Esophagus (tissue), 2 donors: ENCODE data around the gene OR1J1. TPM values are rescaled to one million over a fixed set of nuclear protein-coding genes. Genes with fewer than 3 reads are reported as not detected.

Experiments used
- H3K27ac ChIP-seq, 2 donors: one replicate each; pipeline ENCODE4 v1.5.1; 2013; ENCODE audit warnings: low read depth in 2 of 2, mild to moderate bottlenecking in 2 of 2, inconsistent platforms in 1 of 2, low read length in 1 of 2, moderate library complexity in 1 of 2
- H3K27me3 ChIP-seq, 2 donors: one replicate each; pipeline ENCODE4 v1.6.1; 2013; ENCODE audit warnings: low read length in 2 of 2, control low read depth in 1 of 2, mild to moderate bottlenecking in 1 of 2; ENCODE audit not compliant: insufficient read depth in 2 of 2, control insufficient read depth in 1 of 2
- H3K36me3 ChIP-seq, 2 donors: one replicate each; pipeline ENCODE4 v1.6.1; 2013; ENCODE audit warnings: low read length in 1 of 2; ENCODE audit not compliant: control insufficient read depth in 2 of 2, insufficient read depth in 2 of 2
- H3K4me1 ChIP-seq, 2 donors: one replicate each; pipeline ENCODE4 v1.6.1; 2013; ENCODE audit warnings: low read length in 1 of 2; ENCODE audit not compliant: control insufficient read depth in 2 of 2, insufficient read depth in 2 of 2
- H3K4me3 ChIP-seq, 2 donors: one replicate each; pipeline ENCODE4 v1.5.1; 2013; ENCODE audit warnings: low read length in 2 of 2, mild to moderate bottlenecking in 2 of 2, low read depth in 1 of 2, moderate library complexity in 1 of 2
- H3K9me3 ChIP-seq, 2 donors: one replicate each; pipeline ENCODE4 v1.6.1; 2013; ENCODE audit warnings: mild to moderate bottlenecking in 2 of 2, low read depth in 1 of 2, low read length in 1 of 2, moderate library complexity in 1 of 2; ENCODE audit not compliant: control insufficient read depth in 2 of 2, insufficient read depth in 1 of 2
- WGBS, 2 donors: extraction: QIAGEN DNeasy Blood & Tissue Kit; methylation state at CpG; one replicate each; pipeline ENCODE4 v1.1.7; 2013; 5-methylcytosine and 5-hydroxymethylcytosine counted together
- polyA plus RNA-seq, 2 donors: library from polyadenylated mRNA; stranded (reverse); fragments of 200-250 nt; gene quantifications; one replicate each; pipeline ENCODE4 v1.2.3, GENCODE V29; 2013
- donor health status: healthy with polysubstance abuse.
- donor health status: Bipolar disorder and iron deficiency.

OR1J1 gene, protein sequence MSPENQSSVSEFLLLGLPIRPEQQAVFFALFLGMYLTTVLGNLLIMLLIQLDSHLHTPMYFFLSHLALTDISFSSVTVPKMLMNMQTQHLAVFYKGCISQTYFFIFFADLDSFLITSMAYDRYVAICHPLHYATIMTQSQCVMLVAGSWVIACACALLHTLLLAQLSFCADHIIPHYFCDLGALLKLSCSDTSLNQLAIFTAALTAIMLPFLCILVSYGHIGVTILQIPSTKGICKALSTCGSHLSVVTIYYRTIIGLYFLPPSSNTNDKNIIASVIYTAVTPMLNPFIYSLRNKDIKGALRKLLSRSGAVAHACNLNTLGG
- polyA plus RNA-seq = not detected

GRCh38 chr9:122477826-122478225 is at the start of gene OR1J1:
Gene OR1J1, minus strand, starts transcription at chr9:122477926. Its CDS starts 0 bp downstream, at chr9:122477926.
- H3K9me3 ChIP-seq = peaks cover 0 to 2% of the 10 kb centered on the region in 2 donors
- no peak within 1 kb of the TSS for H3K27ac ChIP-seq
- no peaks in the 10 kb centered on the region for H3K27me3 ChIP-seq
- WGBS, 2 donors = 88 to 92% methylated on average over 6 of the region's 6 CpGs
- no peaks in the 10 kb centered on the region for H3K36me3 ChIP-seq
- no peaks in the 10 kb centered on the region for H3K4me1 ChIP-seq
- no peak within 1 kb of the TSS for H3K4me3 ChIP-seq

DNA sequence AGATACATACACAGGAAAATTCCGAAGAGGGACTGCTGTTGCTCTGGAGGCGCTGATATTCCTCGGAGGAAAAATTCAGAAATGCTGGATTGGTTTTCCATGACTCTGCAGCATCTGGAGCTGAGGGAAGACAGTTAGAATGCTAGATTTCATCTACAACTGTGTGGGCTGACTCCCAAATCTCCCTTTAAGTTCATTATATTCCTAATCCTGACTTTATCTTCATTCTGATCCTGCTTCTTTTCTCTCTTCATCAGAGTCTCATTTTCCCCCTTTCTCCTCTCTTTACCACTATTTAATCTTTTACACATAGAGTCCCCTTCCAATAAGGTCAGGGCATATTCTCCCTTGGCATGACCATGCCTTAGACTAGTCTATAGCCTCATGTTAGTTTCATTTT is 49.5 kb upstream of the OR1J1 start, which contains the start of gene OR1N1:
Gene OR1N1, minus strand, starts transcription at position 101 of the 400 bp plus-strand sequence. Its CDS starts 0 bp downstream, at position 101.
- Histone ChIP-seq H3K27me3 (no peaks in the 10 kb centered on the region), H3K4me3 (no peak within 1 kb of the TSS), H3K9me3 (no peaks in the 10 kb centered on the region), H3K4me1 (no peaks in the 10 kb centered on the region), H3K27ac (no peak within 1 kb of the TSS), H3K36me3 (no peaks in the 10 kb centered on the region)
- WGBS, 2 donors = 92 to 96% methylated on average over 3 of the region's 3 CpGs

DNA sequence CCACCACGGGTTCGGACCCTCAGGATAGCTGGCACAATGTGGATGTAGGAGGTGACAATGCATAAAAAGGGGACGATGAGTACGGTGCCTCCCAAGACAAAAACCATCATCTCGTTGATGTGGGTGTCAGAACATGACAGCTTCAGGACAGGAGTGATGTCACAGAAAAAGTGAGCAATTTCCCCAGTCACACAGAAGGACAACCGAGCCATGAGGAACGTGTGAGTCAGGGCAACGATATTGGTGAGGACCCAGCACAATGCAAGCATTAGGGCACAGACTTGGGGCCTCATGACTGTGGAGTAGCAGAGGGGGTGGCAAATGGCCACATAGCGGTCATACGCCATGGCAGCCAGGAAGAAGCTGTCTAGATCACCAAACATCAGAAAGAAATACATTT is 48.9 kb upstream of the OR1J1 start:
- WGBS, 2 donors = 82% methylated on average over 10 of the region's 10 CpGs
- no peak overlapping the region for H3K27ac ChIP-seq
- H3K4me1 ChIP-seq = no peaks in the 10 kb centered on the region
- no peak overlapping the region for H3K4me3 ChIP-seq
- H3K27me3 ChIP-seq = no peaks in the 10 kb centered on the region
- H3K36me3 ChIP-seq = no peaks in the 10 kb centered on the region
- H3K9me3 ChIP-seq = no peaks in the 10 kb centered on the region

GRCh38 chr9:122519376-122519775 is 41.6 kb upstream of the OR1J1 start:
- WGBS, 2 donors = 91 to 96% methylated on average over 3 of the region's 3 CpGs
- Histone ChIP-seq H3K4me1 (no peaks in the 10 kb centered on the region), H3K27ac (no peak overlapping the region), H3K36me3 (no peaks in the 10 kb centered on the region), H3K27me3 (peaks cover 0 to 2% of the 10 kb centered on the region in 2 donors), H3K4me3 (no peak overlapping the region), H3K9me3 (peaks cover 0 to 2% of the 10 kb centered on the region in 2 donors)

- no peaks in the 10 kb centered on the region for H3K36me3 ChIP-seq
- no peak within 1 kb of the TSS for H3K27ac ChIP-seq
- H3K4me3 ChIP-seq = no peak within 1 kb of the TSS
- no peaks in the 10 kb centered on the region for H3K4me1 ChIP-seq
- H3K27me3 ChIP-seq = peaks cover 0 to 2% of the 10 kb centered on the region in 2 donors
- peaks cover 0 to 2% of the 10 kb centered on the region in 2 donors for H3K9me3 ChIP-seq
- 78 to 79% methylated on average over 4 of the region's 4 CpGs for WGBS, 2 donors
Measured at GRCh38 chr9:122518841-122519240, 41.1 kb upstream of the OR1J1 start, which contains the start of gene OR1J4. Gene OR1J4, plus strand, starts transcription at chr9:122519141. Its CDS starts 0 bp downstream, at chr9:122519141.

GRCh38 chr9:122518226-122518625 is 40.5 kb upstream of the OR1J1 start:
- Histone ChIP-seq H3K27ac (no peak overlapping the region), H3K4me1 (no peaks in the 10 kb centered on the region), H3K36me3 (no peaks in the 10 kb centered on the region), H3K4me3 (no peak overlapping the region), H3K27me3 (peaks cover 0 to 2% of the 10 kb centered on the region in 2 donors), H3K9me3 (peaks cover 0 to 2% of the 10 kb centered on the region in 2 donors)
- WGBS, 2 donors = 49 to 56% methylated on average over 2 of the region's 2 CpGs

DNA sequence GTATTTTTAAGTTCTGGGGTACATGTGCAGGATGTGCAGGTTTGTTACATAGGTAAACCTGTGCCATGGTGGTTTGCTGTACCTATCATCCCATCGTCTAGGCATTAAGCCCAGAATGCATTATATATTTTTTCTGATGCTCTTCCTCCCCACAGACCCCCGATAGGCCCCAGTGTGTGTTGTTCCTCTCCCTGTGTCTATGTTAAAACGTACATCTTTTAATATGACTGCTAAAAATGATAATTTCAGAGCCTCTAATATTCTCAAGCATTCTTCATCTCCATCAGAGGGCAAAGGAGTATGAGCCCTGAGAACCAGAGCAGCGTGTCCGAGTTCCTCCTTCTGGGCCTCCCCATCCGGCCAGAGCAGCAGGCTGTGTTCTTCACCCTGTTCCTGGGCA is 32.8 kb upstream of the OR1J1 start, which contains the start of gene OR1J2:
Gene OR1J2, plus strand, starts transcription at position 301 of the 400 bp plus-strand sequence. Its CDS starts 0 bp downstream, at position 301.
- H3K27me3 ChIP-seq = peaks cover 0 to 2% of the 10 kb centered on the region in 2 donors
- no peaks in the 10 kb centered on the region for H3K36me3 ChIP-seq
- H3K4me1 ChIP-seq = no peaks in the 10 kb centered on the region
- no peak within 1 kb of the TSS for H3K4me3 ChIP-seq
- no peaks in the 10 kb centered on the region for H3K9me3 ChIP-seq
- 73 to 84% methylated on average over 6 of the region's 6 CpGs for WGBS, 2 donors
- no peak within 1 kb of the TSS for H3K27ac ChIP-seq

GRCh38 chr9:122506964-122507363 is 29.2 kb upstream of the OR1J1 start:
- Histone ChIP-seq H3K36me3 (no peaks in the 10 kb centered on the region), H3K27me3 (peaks cover 0 to 2% of the 10 kb centered on the region in 2 donors), H3K9me3 (no peaks in the 10 kb centered on the region), H3K4me1 (no peaks in the 10 kb centered on the region), H3K4me3 (no peak overlapping the region), H3K27ac (no peak overlapping the region)
- WGBS, 2 donors = 30 to 32% methylated on average over 2 of the region's 2 CpGs

DNA sequence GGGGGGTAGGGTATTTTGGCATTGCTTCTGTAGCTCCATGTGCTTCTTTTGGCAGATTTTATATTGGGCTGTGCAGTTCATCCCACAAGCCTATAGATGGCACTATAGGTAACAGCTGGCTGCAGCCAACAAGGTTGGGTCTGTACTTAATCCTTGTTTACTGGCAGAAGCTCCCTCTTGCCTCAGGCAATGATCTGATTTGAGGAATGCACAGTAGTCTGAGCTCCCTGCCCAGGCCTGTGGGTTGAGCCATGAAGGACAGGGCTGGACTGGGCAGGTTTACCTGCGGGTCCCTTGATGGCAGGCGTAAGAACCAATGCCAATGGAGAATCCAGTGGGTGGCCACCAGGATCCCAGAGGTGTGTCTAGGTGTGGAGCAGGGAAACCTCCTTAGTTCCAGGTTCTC is 21.2 kb upstream of the OR1J1 start:
- Histone ChIP-seq H3K27ac (no peak overlapping the region), H3K9me3 (peaks cover 0 to 3% of the 10 kb centered on the region in 2 donors), H3K4me3 (no peak overlapping the region), H3K4me1 (peaks cover 0 to 5% of the 10 kb centered on the region in 2 donors), H3K36me3 (no peaks in the 10 kb centered on the region), H3K27me3 (no peaks in the 10 kb centered on the region)
- 37 to 56% methylated on average over 2 of the region's 2 CpGs for WGBS, 2 donors

GRCh38 chr9:122479062-122479461 is 1.3 kb upstream of the OR1J1 start:
- H3K27me3 ChIP-seq = no peaks in the 10 kb centered on the region
- no peaks in the 10 kb centered on the region for H3K36me3 ChIP-seq
- 79 to 90% methylated on average over 5 of the region's 5 CpGs for WGBS, 2 donors
- no peak overlapping the region for H3K4me3 ChIP-seq
- H3K27ac ChIP-seq = no peak overlapping the region
- no peaks in the 10 kb centered on the region for H3K4me1 ChIP-seq
- peaks cover 0 to 2% of the 10 kb centered on the region in 2 donors for H3K9me3 ChIP-seq
